GM23248 (cell line): Measurements from ENCODE around the gene DDX4.

Source experiments
- EZH2 ChIP-seq: fragments of 200-600 bp; sonication (generic); IDR thresholded peaks from 2 replicates; pipeline ENCODE4 v1.6.1; 2018; ENCODE audit warnings: antibody characterized with exemption, mild to moderate bottlenecking; ENCODE audit not compliant: insufficient read depth, poor library complexity, severe bottlenecking
- EZH2phosphoT487 ChIP-seq: fragments of 200-600 bp; sonication (generic); IDR thresholded peaks from 2 replicates; pipeline ENCODE4 v1.6.1; 2018; ENCODE audit warnings: antibody characterized with exemption, moderate library complexity, mild to moderate bottlenecking, low read depth; ENCODE audit not compliant: insufficient read depth

DNA sequence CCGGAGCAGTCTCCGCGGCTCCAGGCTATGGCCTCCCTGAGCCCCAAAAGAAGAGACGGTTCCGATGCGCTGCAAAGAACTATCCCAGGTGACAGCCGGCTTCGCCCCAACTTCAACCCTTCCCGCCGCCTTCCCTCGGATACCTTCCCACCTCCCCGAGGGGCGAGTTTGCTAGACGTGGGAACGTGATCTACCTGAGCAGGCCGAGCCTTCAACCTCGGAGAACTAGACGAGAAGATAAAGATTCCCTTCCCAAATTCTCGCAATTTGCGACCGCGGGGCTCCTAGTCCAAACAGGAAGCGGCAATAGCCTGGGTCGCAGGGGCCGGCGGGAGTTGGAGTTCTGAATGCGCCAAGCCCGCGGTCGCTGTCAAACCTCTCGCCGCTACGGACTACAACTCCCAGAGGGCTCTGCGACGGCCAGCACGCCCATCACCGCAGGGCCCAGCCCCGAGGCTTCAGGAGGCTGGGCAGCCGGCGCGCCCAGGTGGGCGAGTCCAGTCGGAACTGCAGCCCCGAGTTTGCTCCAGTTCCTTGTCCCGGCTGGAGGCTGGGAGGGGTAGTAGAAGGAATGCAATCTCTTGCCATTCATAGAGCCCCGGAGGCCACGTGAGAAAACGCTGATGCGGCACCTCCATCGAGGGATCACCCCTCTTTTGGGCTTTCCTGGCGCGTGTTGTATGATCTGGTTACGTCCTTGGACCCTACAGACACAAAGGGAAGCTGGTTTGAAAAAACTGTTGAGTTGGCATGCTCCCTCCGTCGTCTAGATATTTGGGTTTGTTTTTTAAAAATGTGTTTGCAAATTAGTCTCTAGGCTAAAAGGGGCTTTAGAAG lies 25.6 kb upstream of the DDX4 start, which contains the start of gene SLC38A9:
- TF ChIP-seq EZH2 (no peak), EZH2phosphoT487 (no peak)
